PC-9 (cell line): ENCODE measurements around the gene CA7. TPM values are rescaled to one million over a fixed set of nuclear protein-coding genes. Genes with fewer than 3 reads are reported as not detected.

Experiments
- BruUV-seq: library from RNA; stranded (reverse); fragments of 400-500 nt; replicated peaks from 2 replicates; lab custom pipeline; 2021; lab: Mats Ljungman, UMichigan
- CTCF ChIA-PET: fragments of 300-600 bp; sonication (Branson Sonifier 250); formaldehyde crosslinking; loops from one replicate; lab custom pipeline; 2022; ENCODE audit warnings: antibody characterized with exemption; lab: Charles Lee
- POLR2A ChIA-PET: fragments of 300-600 bp; sonication (Branson Sonifier 250); formaldehyde crosslinking; loops from one replicate; lab custom pipeline; 2022; ENCODE audit warnings: antibody characterized with exemption; ENCODE audit not compliant: unreplicated experiment; lab: Charles Lee
- DNase-seq, 2 experiments: peaks; one replicate each; pipeline versions ENCODE4 v3.0.0 to v3.0.0-alpha.2; 2015 to 2022; ENCODE audit warnings: mixed read lengths in 1 of 2
- H2AFZ ChIP-seq: fragments of 200-600 bp; sonication (generic); 2 replicates; pipeline ENCODE4 v1.8.1; 2017; ENCODE audit warnings: antibody characterized with exemption
- H3F3A ChIP-seq: fragments of 200-600 bp; sonication (generic); 2 replicates; pipeline ENCODE4 v1.8.1; 2017; ENCODE audit warnings: antibody characterized with exemption, mild to moderate bottlenecking, low read depth; ENCODE audit not compliant: insufficient read depth
- H3K27ac ChIP-seq: fragments of 200-600 bp; sonication (generic); 2 replicates; pipeline ENCODE4 v1.6.1; 2016; ENCODE audit warnings: mixed run types
- H3K27me3 ChIP-seq: fragments of 200-600 bp; sonication (generic); 2 replicates; pipeline ENCODE4 v1.6.1; 2016; ENCODE audit warnings: low read depth, mixed run types; ENCODE audit not compliant: insufficient read depth
- H3K36me3 ChIP-seq: fragments of 200-600 bp; sonication (generic); 2 replicates; pipeline ENCODE4 v1.6.1; 2016; ENCODE audit warnings: low read depth, mixed run types
- H3K4me1 ChIP-seq: fragments of 200-600 bp; sonication (generic); replicated peaks from 2 replicates; pipeline ENCODE4 v1.6.1; 2016; ENCODE audit warnings: mixed run types; ENCODE audit not compliant: insufficient read depth
- H3K4me2 ChIP-seq: fragments of 200-600 bp; sonication (generic); 2 replicates; pipeline ENCODE4 v1.6.1; 2017; ENCODE audit warnings: mixed run types
- H3K4me3 ChIP-seq: fragments of 200-600 bp; sonication (generic); 2 replicates; pipeline ENCODE4 v1.6.1; 2016; ENCODE audit warnings: mixed run types
- H3K79me2 ChIP-seq: fragments of 200-600 bp; sonication (generic); 2 replicates; pipeline ENCODE4 v1.6.1; 2017; ENCODE audit warnings: low read depth, mixed run types
- H3K9me2 ChIP-seq: fragments of 200-600 bp; sonication (generic); 2 replicates; pipeline ENCODE4 v1.8.1; 2017; ENCODE audit warnings: mild to moderate bottlenecking; ENCODE audit not compliant: insufficient read depth
- H3K9me3 ChIP-seq: fragments of 200-600 bp; sonication (generic); 2 replicates; pipeline ENCODE4 v1.8.1; 2016; ENCODE audit warnings: low read depth; ENCODE audit not compliant: insufficient read depth
- H4K20me1 ChIP-seq: fragments of 200-600 bp; sonication (generic); 2 replicates; pipeline ENCODE4 v1.8.1; 2017; ENCODE audit not compliant: insufficient read depth
- CTCF ChIP-seq: fragments of 200-600 bp; sonication (generic); conservative IDR thresholded peaks from 2 replicates; pipeline ENCODE4 v1.6.1; 2017; ENCODE audit warnings: mixed run types, antibody characterized with exemption, mild to moderate bottlenecking, moderate library complexity
- EZH2 ChIP-seq: fragments of 200-600 bp; sonication (generic); IDR thresholded peaks from 2 replicates; pipeline ENCODE4 v1.8.0; 2017; ENCODE audit warnings: antibody characterized with exemption, low read depth
- intact Hi-C: fragments of 100-400 bp; cut with micrococcal nuclease; formaldehyde crosslinking; loops from one replicate; pipeline ENCODE4 v1.10.0; 2022; ENCODE audit not compliant: unreplicated experiment
- total RNA-seq: library from RNA; stranded (reverse); gene quantifications from 2 replicates; pipeline ENCODE4 v1.2.3, GENCODE V29; 2021

CA7 gene
- total RNA-seq, 1 experiment from 2014 or later = not detected

- H3K4me2 ChIP-seq = peak overlapping the region; percentile 8; the same call in 1 of the 2 replicates
- ChIA-PET CTCF (interaction anchor here (0.5 to 0.6 kb wide), 2 partner anchors 8 to 15 kb away, joined by 3 to 30 read pairs; no protein-coding TSS in a partner anchor), POLR2A (no interaction called here)
- H3K79me2 ChIP-seq = no peaks in the 10 kb centered on the region
- DNase-seq = no peak
- no peak overlapping the region for H3K4me3 ChIP-seq
- no peaks in the 10 kb centered on the region for H3K9me3 ChIP-seq
- H3K9me2 ChIP-seq = no peaks in the 10 kb centered on the region
- H3K36me3 ChIP-seq = no peaks in the 10 kb centered on the region
- intact Hi-C loops = no loop called here
- no peaks in the 10 kb centered on the region for H3K4me1 ChIP-seq
- no TSS peak for BruUV-seq
- no peak overlapping the region for H3K27ac ChIP-seq
- TF ChIP-seq EZH2 (no peak), CTCF (no peak)
- H4K20me1 ChIP-seq = no peaks in the 10 kb centered on the region
- no peaks in the 10 kb centered on the region for H3K27me3 ChIP-seq
- H3F3A ChIP-seq = peaks cover 8% of the 10 kb centered on the region; the same call in 1 of the 2 replicates
- no peak overlapping the region for H2AFZ ChIP-seq
These were observed 15.3 kb downstream of the CA7 start for GRCh38 chr16:66859397-66860068.

GRCh38 chr16:66862023-66862520 is 17.9 kb downstream of the CA7 start:
- no peak for DNase-seq
- no peak overlapping the region for H2AFZ ChIP-seq
- H3K4me2 ChIP-seq = no peak overlapping the region
- no peaks in the 10 kb centered on the region for H3K79me2 ChIP-seq
- BruUV-seq = no TSS peak
- CTCF ChIA-PET = no interaction called here
- TF ChIP-seq CTCF (no peak), EZH2 (no peak)
- no peaks in the 10 kb centered on the region for H3K9me3 ChIP-seq
- intact Hi-C loops = no loop called here
- H3K4me1 ChIP-seq = no peaks in the 10 kb centered on the region
- no peak overlapping the region for H3K27ac ChIP-seq
- H3K27me3 ChIP-seq = no peaks in the 10 kb centered on the region
- H4K20me1 ChIP-seq = no peaks in the 10 kb centered on the region
- no peaks in the 10 kb centered on the region for H3K9me2 ChIP-seq
- no peaks in the 10 kb centered on the region for H3K36me3 ChIP-seq
- POLR2A ChIA-PET = no interaction called here
- H3K4me3 ChIP-seq = no peak overlapping the region
- peaks cover 8% of the 10 kb centered on the region; the same call in 1 of the 2 replicates for H3F3A ChIP-seq

DNA sequence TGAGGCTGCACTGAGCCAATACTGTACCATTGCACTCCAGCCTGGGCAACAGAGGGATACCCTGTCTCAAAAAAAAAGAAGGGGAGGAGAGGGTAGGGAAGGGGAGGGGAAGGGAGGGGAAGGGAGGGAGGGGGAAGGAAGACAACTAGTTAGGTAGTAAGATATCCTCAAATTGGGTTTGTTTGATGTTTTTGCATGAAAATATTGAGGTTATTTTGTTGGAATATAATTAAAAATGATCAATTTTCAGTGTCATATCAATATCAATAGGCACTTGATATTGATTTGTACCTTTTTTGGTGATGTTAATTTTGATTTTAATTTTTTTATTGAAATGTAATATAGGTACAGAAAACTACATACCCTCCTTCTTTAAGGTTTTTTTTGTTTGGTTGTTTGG is 19.5 kb downstream of the CA7 start:
- H3K9me2 ChIP-seq = no peaks in the 10 kb centered on the region
- no peak for TF ChIP-seq EZH2
- TF ChIP-seq CTCF = no peak

More for the DNA sequence above, 19.5 kb downstream of the CA7 start:
- Histone ChIP-seq H3K4me3 (no peak overlapping the region), H4K20me1 (no peaks in the 10 kb centered on the region), H3K36me3 (no peaks in the 10 kb centered on the region), H2AFZ (no peak overlapping the region), H3K27ac (no peak overlapping the region), H3F3A (peaks cover 5% of the 10 kb centered on the region; the same call in 1 of the 2 replicates), H3K79me2 (no peaks in the 10 kb centered on the region), H3K9me3 (no peaks in the 10 kb centered on the region), H3K4me1 (no peaks in the 10 kb centered on the region), H3K4me2 (no peak overlapping the region), H3K27me3 (no peaks in the 10 kb centered on the region)
- intact Hi-C loops = no loop called here
- no peak for DNase-seq
- POLR2A ChIA-PET = no interaction called here
- BruUV-seq = no TSS peak
- CTCF ChIA-PET = no interaction called here
